GM12878 (cell line): Measurements from ENCODE around the gene ACKR2. TPM values are rescaled to one million over a fixed set of nuclear protein-coding genes. Genes with fewer than 3 reads are reported as not detected.

ENCODE experiments used
- ATAC-seq: fragments of 200-7000 bp; cut with Tn5 transposase; 3 replicates; pipeline ENCODE4 v1.9.1; 2020; ENCODE audit warnings: mild to moderate bottlenecking, moderate library complexity
- BruUV-seq: library from RNA; stranded (reverse); fragments of 400-500 nt; replicated peaks from 2 replicates; lab custom pipeline; 2021; lab: Mats Ljungman, UMichigan
- CTCF ChIA-PET: fragments of 300-600 bp; sonication (Branson Sonifier 250); formaldehyde crosslinking; extraction: SDS; loops from one replicate; lab custom pipeline; 2021; ENCODE audit warnings: inconsistent platforms; lab: Yijun Ruan, JAX
- POLR2A ChIA-PET: fragments of 350-600 bp; formaldehyde crosslinking; extraction: SDS; loops from one replicate; lab custom pipeline; 2021; ENCODE audit warnings: inconsistent platforms; lab: Charles Lee
- RAD21 ChIA-PET: fragments of 300-600 bp; sonication (Branson Sonifier 250); formaldehyde crosslinking; loops from one replicate; lab custom pipeline; 2023; ENCODE audit warnings: antibody characterized with exemption; ENCODE audit not compliant: unreplicated experiment; lab: Charles Lee
- SMC1A ChIA-PET: fragments of 300-600 bp; sonication (Branson Sonifier 250); formaldehyde crosslinking; loops from one replicate; lab custom pipeline; 2023; ENCODE audit not compliant: unreplicated experiment, uncharacterized antibody; lab: Charles Lee
- DNase-seq: peaks from one replicate; pipeline ENCODE4 v3.0.0-alpha.2; 2011; ENCODE audit warnings: low read depth, low spot score
- FAIRE-seq: peaks from 3 replicates; lab custom pipeline; 2011; peaks lifted over from hg19 to GRCh38; lab: Jason Lieb, UNC
- H2AFZ ChIP-seq: 2 replicates; pipeline ENCODE4 v1.6.0; 2011; ENCODE audit warnings: low read depth, low read length, control low read depth; ENCODE audit not compliant: control insufficient read depth
- H3K27ac ChIP-seq: 2 replicates; pipeline ENCODE4 v1.5.1; 2011; ENCODE audit warnings: control low read depth; ENCODE audit not compliant: control insufficient read depth, insufficient read depth
- H3K27me3 ChIP-seq, 2 experiments: replicated peaks in 1 of 2; 2 replicates each; pipeline versions ENCODE4 v1.6.0 to v1.6.1; 2011; ENCODE audit warnings: low read length in 1 of 2; ENCODE audit not compliant: control insufficient read depth in 2 of 2, insufficient read depth in 2 of 2
- H3K36me3 ChIP-seq, 2 experiments: 2 replicates each; pipeline ENCODE4 v1.5.1; 2011; ENCODE audit warnings: low read length in 1 of 2; ENCODE audit not compliant: control insufficient read depth in 2 of 2, insufficient read depth in 2 of 2
- H3K4me1 ChIP-seq: 2 replicates; pipeline ENCODE4 v1.6.1; 2011; ENCODE audit warnings: mild to moderate bottlenecking, low read length, moderate library complexity, mixed read lengths; ENCODE audit not compliant: control insufficient read depth, insufficient read depth
- H3K4me2 ChIP-seq: 2 replicates; pipeline ENCODE4 v1.6.0; 2011; ENCODE audit warnings: control low read depth; ENCODE audit not compliant: control insufficient read depth, insufficient read depth
- H3K4me3 ChIP-seq: fragments of 200-600 bp; sonication (generic); 2 replicates; pipeline ENCODE4 v1.5.1; 2016
- H3K79me2 ChIP-seq: 2 replicates; pipeline ENCODE4 v1.6.0; 2011; ENCODE audit warnings: low read length; ENCODE audit not compliant: control insufficient read depth, insufficient read depth
- H3K9ac ChIP-seq: 2 replicates; pipeline ENCODE4 v1.8.0; 2011; ENCODE audit warnings: low read length, control low read depth, mixed read lengths; ENCODE audit not compliant: control insufficient read depth, insufficient read depth
- H3K9me3 ChIP-seq: replicated peaks from 3 replicates; pipeline ENCODE4 v1.5.1; 2011; ENCODE audit warnings: mild to moderate bottlenecking, low read length; ENCODE audit not compliant: control insufficient read depth, insufficient read depth
- H4K20me1 ChIP-seq: 2 replicates; pipeline ENCODE4 v1.6.0; 2011; ENCODE audit not compliant: control insufficient read depth, insufficient read depth
- EP300 ChIP-seq, 2 experiments: fragments of 150-350 bp in 1 of 2; IDR thresholded peaks; 2 replicates each; pipeline ENCODE4 v1.6.1; 2011 to 2012; ENCODE audit warnings: low read depth in 2 of 2, low read length in 2 of 2, borderline replicate concordance in 1 of 2, improper control_type of control experiment in 1 of 2, inconsistent platforms in 1 of 2; ENCODE audit not compliant: control insufficient read depth in 1 of 2
- HDAC2 ChIP-seq: fragments of 200-600 bp; sonication (generic); IDR thresholded peaks from 2 replicates; pipeline ENCODE4 v1.6.1; 2017
- IRF4 ChIP-seq: IDR thresholded peaks from 2 replicates; pipeline ENCODE4 v1.6.1; 2011; ENCODE audit warnings: low read depth, low read length
- JUNB ChIP-seq: IDR thresholded peaks from 2 replicates; pipeline ENCODE4 v1.6.1; 2016; ENCODE audit warnings: antibody characterized with exemption, mild to moderate bottlenecking
- KDM1A ChIP-seq: fragments of 200-600 bp; sonication (generic); IDR thresholded peaks from 2 replicates; pipeline ENCODE4 v1.6.1; 2016; ENCODE audit warnings: borderline replicate concordance
- MTA3 ChIP-seq: IDR thresholded peaks from 2 replicates; pipeline ENCODE4 v1.6.1; 2012; ENCODE audit warnings: low read length, inconsistent platforms, borderline replicate concordance
- MYB ChIP-seq: fragments of 150-350 bp; IDR thresholded peaks from 2 replicates; pipeline ENCODE4 v1.6.1; 2014; ENCODE audit warnings: mild to moderate bottlenecking, low read depth, low read length, borderline replicate concordance
- RFX5 ChIP-seq: IDR thresholded peaks from 2 replicates; pipeline ENCODE4 v1.6.1; 2011; ENCODE audit warnings: low read depth, low read length, improper control_type of control experiment
- SMAD1 ChIP-seq: fragments of 450-650 bp; IDR thresholded peaks from 2 replicates; pipeline ENCODE4 v1.6.1; 2018; ENCODE audit warnings: mild to moderate bottlenecking, low read depth; ENCODE audit not compliant: partially characterized antibody
- ZNF274 ChIP-seq: IDR thresholded peaks from one replicate; pipeline ENCODE4 v1.8.0; 2011; ENCODE audit not compliant: insufficient read length, insufficient read depth
- WGBS: methylation state at CpG from one replicate; pipeline ENCODE4 v1.1.6; 2016; ENCODE audit warnings: low lambda C conversion rate; ENCODE audit not compliant: insufficient replicate concordance, insufficient coverage; ENCODE audit errors: missing lambda C conversion rate; 5-methylcytosine and 5-hydroxymethylcytosine counted together
- in situ Hi-C: fragments of 300-500 bp; cut with MboI; formaldehyde crosslinking; loops from 9 replicates; pipeline ENCODE4 v1.14.3; 2018; ENCODE audit warnings: mixed read lengths
- intact Hi-C: fragments of 100-400 bp; cut with micrococcal nuclease; formaldehyde crosslinking; loops from one replicate; pipeline ENCODE4 v1.14.2; 2022; ENCODE audit not compliant: unreplicated experiment
- polyA plus RNA-seq, 11 experiments: library from polyadenylated mRNA; depleted of rRNA in 4 of 11; unstranded in 6 of 11; stranded (reverse) in 5 of 11; fragments of >200 nt; fragmentation: Nextera tagmentation in 4 of 11; fragmentation: Illumina TruSeq in 1 of 11; extraction: Ambion mirVana in 4 of 11; extraction: Trizol in 1 of 11; gene quantifications; 1 replicate in 1 of 11; 2 replicates in 10 of 11; pipeline versions ENCODE4 v1.2.1 to v1.2.3, GENCODE V29; 2011 to 2016; ENCODE audit warnings: inconsistent platforms in 2 of 11, missing spikeins in 2 of 11, low read depth in 1 of 11
- total RNA-seq, 4 experiments: library from RNA; depleted of rRNA in 3 of 4; stranded (reverse); fragments of >200 nt in 3 of 4; fragmentation: Illumina TruSeq in 1 of 4; extraction: Trizol in 1 of 4; gene quantifications; 2 replicates each; pipeline versions ENCODE4 v1.2.1 to v1.2.3, GENCODE V29; 2013 to 2021
- TF ChIP-seq, protein P1 (sequence below): IDR thresholded peaks from 2 replicates; pipeline ENCODE4 v1.6.1; 2012; ENCODE audit warnings: low read depth, low read length, improper control_type of control experiment
- TF ChIP-seq, protein P2 (sequence below): IDR thresholded peaks from 2 replicates; pipeline ENCODE4 v1.6.1; 2011; ENCODE audit warnings: mild to moderate bottlenecking, low read depth, low read length, moderate library complexity; ENCODE audit not compliant: insufficient replicate concordance
- TF ChIP-seq, protein P3 (sequence below): IDR thresholded peaks from 2 replicates; pipeline ENCODE4 v1.6.1; 2012; ENCODE audit warnings: low read depth, low read length, improper control_type of control experiment

Gene ACKR2
- total and polyA plus RNA-seq, 10 of the 15 experiments (the other 5 are each of a cell fraction or from before 2014, with no cell fraction given): 0.05 to 0.91 (median 0.23) TPM; not detected in 2

DNA sequence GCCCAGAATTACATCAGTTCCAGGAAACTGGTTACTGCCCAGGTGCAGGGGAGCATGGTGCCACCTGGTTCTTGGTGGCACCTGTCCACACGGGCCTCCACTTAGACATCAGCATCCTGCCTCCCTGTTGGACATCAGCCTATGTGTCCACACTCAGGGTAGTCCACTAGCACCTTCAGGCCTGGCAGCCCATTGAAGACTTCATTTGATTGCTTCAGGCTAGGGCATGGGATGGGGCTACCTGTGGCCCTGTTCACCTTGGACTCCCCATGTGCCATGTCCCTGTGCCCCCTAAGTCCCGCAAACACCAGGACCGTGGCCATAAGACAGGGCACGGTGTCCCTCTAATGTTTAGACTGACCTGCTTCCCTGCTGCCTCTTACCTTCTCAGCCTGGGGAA, 35.6 kb downstream of the ACKR2 start:
- in situ Hi-C loops: no loop called here
- Histone ChIP-seq H3K36me3 (no peaks in the 10 kb centered on the region), H3K4me1 (peaks cover 5% of the 10 kb centered on the region), H3K4me3 (no peak overlapping the region), H3K4me2 (no peak overlapping the region)
- ChIA-PET SMC1A (interaction anchor here (1.0 kb wide), 1 partner anchor 14 kb away, joined by 3 read pairs; no protein-coding TSS in a partner anchor), CTCF (no interaction called here)
- FAIRE-seq: no peak
- TF ChIP-seq MTA3 (no peak), HDAC2 (no peak), EP300 (IDR thresholded peaks at IDR 0.05; ENCODE audit: borderline replicate concordance in 1 of 2, control insufficient read depth in 1 of 2, low read depth in 2 of 2, low read length in 2 of 2) (no peak), JUNB (no peak), RFX5 (no peak), IRF4 (no peak), KDM1A (no peak), MYB (no peak), SMAD1 (no peak), ZNF274 (no peak)
- TF ChIP-seq, protein P1, sequence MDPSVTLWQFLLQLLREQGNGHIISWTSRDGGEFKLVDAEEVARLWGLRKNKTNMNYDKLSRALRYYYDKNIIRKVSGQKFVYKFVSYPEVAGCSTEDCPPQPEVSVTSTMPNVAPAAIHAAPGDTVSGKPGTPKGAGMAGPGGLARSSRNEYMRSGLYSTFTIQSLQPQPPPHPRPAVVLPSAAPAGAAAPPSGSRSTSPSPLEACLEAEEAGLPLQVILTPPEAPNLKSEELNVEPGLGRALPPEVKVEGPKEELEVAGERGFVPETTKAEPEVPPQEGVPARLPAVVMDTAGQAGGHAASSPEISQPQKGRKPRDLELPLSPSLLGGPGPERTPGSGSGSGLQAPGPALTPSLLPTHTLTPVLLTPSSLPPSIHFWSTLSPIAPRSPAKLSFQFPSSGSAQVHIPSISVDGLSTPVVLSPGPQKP: no peak
- TF ChIP-seq, protein P2, sequence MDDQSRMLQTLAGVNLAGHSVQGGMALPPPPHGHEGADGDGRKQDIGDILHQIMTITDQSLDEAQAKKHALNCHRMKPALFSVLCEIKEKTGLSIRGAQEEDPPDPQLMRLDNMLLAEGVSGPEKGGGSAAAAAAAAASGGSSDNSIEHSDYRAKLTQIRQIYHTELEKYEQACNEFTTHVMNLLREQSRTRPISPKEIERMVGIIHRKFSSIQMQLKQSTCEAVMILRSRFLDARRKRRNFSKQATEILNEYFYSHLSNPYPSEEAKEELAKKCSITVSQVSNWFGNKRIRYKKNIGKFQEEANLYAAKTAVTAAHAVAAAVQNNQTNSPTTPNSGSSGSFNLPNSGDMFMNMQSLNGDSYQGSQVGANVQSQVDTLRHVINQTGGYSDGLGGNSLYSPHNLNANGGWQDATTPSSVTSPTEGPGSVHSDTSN: no peak
- TF ChIP-seq, protein P3, sequence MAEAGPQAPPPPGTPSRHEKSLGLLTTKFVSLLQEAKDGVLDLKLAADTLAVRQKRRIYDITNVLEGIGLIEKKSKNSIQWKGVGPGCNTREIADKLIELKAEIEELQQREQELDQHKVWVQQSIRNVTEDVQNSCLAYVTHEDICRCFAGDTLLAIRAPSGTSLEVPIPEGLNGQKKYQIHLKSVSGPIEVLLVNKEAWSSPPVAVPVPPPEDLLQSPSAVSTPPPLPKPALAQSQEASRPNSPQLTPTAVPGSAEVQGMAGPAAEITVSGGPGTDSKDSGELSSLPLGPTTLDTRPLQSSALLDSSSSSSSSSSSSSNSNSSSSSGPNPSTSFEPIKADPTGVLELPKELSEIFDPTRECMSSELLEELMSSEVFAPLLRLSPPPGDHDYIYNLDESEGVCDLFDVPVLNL: no peak
- TF ChIP-seq, all 136 proteins: peak for 0
- Histone ChIP-seq H3K9me3 (no peaks in the 10 kb centered on the region), H2AFZ (no peak overlapping the region), H3K27ac (no peak overlapping the region), H3K9ac (no peak overlapping the region), H4K20me1 (no peaks in the 10 kb centered on the region), H3K27me3 (no peaks in the 10 kb centered on the region), H3K79me2 (no peaks in the 10 kb centered on the region)
- intact Hi-C loops: no loop called here
- no peak for ATAC-seq
- BruUV-seq: no TSS peak
- ChIA-PET RAD21 (no interaction called here), POLR2A (no interaction called here)
- DNase-seq: no peak
- WGBS: 46% methylated on average over 4 of the region's 4 CpGs
